OCI-LY7 (cell line): Measurements from ENCODE around the gene TMTC2. TPM values are rescaled to one million over a fixed set of nuclear protein-coding genes. Genes with fewer than 3 reads are reported as not detected.

Source experiments
- BruUV-seq: library from RNA; stranded (reverse); fragments of 400-500 nt; replicated peaks from 2 replicates; lab custom pipeline; 2021; lab: Mats Ljungman, UMichigan
- CTCF ChIA-PET: fragments of 300-600 bp; sonication (Branson Sonifier 250); formaldehyde crosslinking; loops from one replicate; lab custom pipeline; 2022; ENCODE audit warnings: antibody characterized with exemption; ENCODE audit not compliant: unreplicated experiment; lab: Charles Lee
- POLR2A ChIA-PET: fragments of 300-600 bp; sonication (Branson Sonifier 250); formaldehyde crosslinking; loops from one replicate; lab custom pipeline; 2022; ENCODE audit warnings: antibody characterized with exemption; lab: Charles Lee
- DNase-seq: peaks from one replicate; pipeline ENCODE4 v3.0.0-alpha.2; 2015; ENCODE audit warnings: low spot score
- H2AFZ ChIP-seq: fragments of 200-600 bp; sonication (generic), shearing (Covaris generic); 2 replicates; pipeline ENCODE4 v1.6.1; 2014; ENCODE audit warnings: mild to moderate bottlenecking, antibody characterized with exemption, low read length, moderate library complexity
- H3K27ac ChIP-seq: fragments of 200-600 bp; sonication (generic); 2 replicates; pipeline ENCODE4 v1.5.1; 2014; ENCODE audit warnings: mixed run types, low read depth, mild to moderate bottlenecking, moderate library complexity, low read length, inconsistent platforms; ENCODE audit not compliant: poor library complexity, severe bottlenecking
- H3K36me3 ChIP-seq: fragments of 200-600 bp; sonication (generic); 2 replicates; pipeline ENCODE4 v1.6.1; 2014; ENCODE audit warnings: mild to moderate bottlenecking, antibody characterized with exemption, low read length, moderate library complexity, mixed read lengths; ENCODE audit not compliant: insufficient read depth
- H3K4me1 ChIP-seq: fragments of 200-600 bp; sonication (generic); 2 replicates; pipeline ENCODE4 v1.5.1; 2014; ENCODE audit warnings: mild to moderate bottlenecking, low read length; ENCODE audit not compliant: insufficient read depth, poor library complexity, severe bottlenecking
- H3K4me2 ChIP-seq: fragments of 200-600 bp; sonication (generic); 2 replicates; pipeline ENCODE4 v1.6.1; 2014; ENCODE audit warnings: mild to moderate bottlenecking, low read length
- H3K4me3 ChIP-seq: fragments of 200-600 bp; sonication (generic); 2 replicates; pipeline ENCODE4 v1.5.1; 2014; ENCODE audit warnings: mild to moderate bottlenecking, low read depth, low read length; ENCODE audit not compliant: poor library complexity, severe bottlenecking
- H3K79me2 ChIP-seq: fragments of 200-600 bp; sonication (generic); 2 replicates; pipeline ENCODE4 v1.6.1; 2016; ENCODE audit warnings: low read depth, mild to moderate bottlenecking, low read length, moderate library complexity, mixed read lengths; ENCODE audit not compliant: insufficient read depth
- H3K9me2 ChIP-seq: fragments of 200-600 bp; sonication (generic); 2 replicates; pipeline ENCODE4 v1.6.1; 2016; ENCODE audit warnings: mild to moderate bottlenecking, low read length, mixed read lengths; ENCODE audit not compliant: insufficient read depth
- H3K9me3 ChIP-seq: fragments of 200-600 bp; sonication (generic); 2 replicates; pipeline ENCODE4 v1.6.1; 2014; ENCODE audit warnings: mild to moderate bottlenecking, mixed run types, low read length, mixed read lengths
- H4K20me1 ChIP-seq: fragments of 200-600 bp; sonication (generic); 2 replicates; pipeline ENCODE4 v1.6.1; 2014; ENCODE audit warnings: mild to moderate bottlenecking, antibody characterized with exemption, low read length, moderate library complexity, mixed read lengths; ENCODE audit not compliant: insufficient read depth
- CTCF ChIP-seq: fragments of 200-600 bp; sonication (generic); conservative IDR thresholded peaks from 2 replicates; pipeline ENCODE4 v1.5.1; 2014; ENCODE audit warnings: mild to moderate bottlenecking, antibody characterized with exemption, low read length, moderate library complexity, mixed read lengths
- EZH2phosphoT487 ChIP-seq: fragments of 200-600 bp; sonication (generic); IDR thresholded peaks from 2 replicates; pipeline ENCODE4 v1.6.1; 2018; ENCODE audit warnings: low read depth, borderline replicate concordance, mild to moderate bottlenecking, mixed run types, antibody characterized with exemption, low read length, moderate library complexity, mixed read lengths
- intact Hi-C: fragments of 100-400 bp; cut with micrococcal nuclease; formaldehyde crosslinking; loops from one replicate; pipeline ENCODE4 v1.10.0; 2022; ENCODE audit not compliant: unreplicated experiment
- total RNA-seq, 2 experiments: library from RNA; depleted of rRNA in 1 of 2; stranded (reverse); fragments of >200 nt in 1 of 2; shearing (Covaris generic) in 1 of 2; gene quantifications; 2 replicates each; pipeline ENCODE4 v1.2.3, GENCODE V29; 2014 to 2022

The TMTC2 gene
- total RNA-seq, 2 experiments from 2014 or later, result 5.6 to 8.1 TPM

- H4K20me1 ChIP-seq, result no peaks in the 10 kb centered on the region
- H3K27ac ChIP-seq, result no peak overlapping the region
- no peak for TF ChIP-seq CTCF
- no peak for TF ChIP-seq EZH2phosphoT487
- no peaks in the 10 kb centered on the region for H3K4me1 ChIP-seq
- POLR2A ChIA-PET, result no interaction called here
- no peaks in the 10 kb centered on the region for H3K79me2 ChIP-seq
- no peaks in the 10 kb centered on the region for H3K9me2 ChIP-seq
- CTCF ChIA-PET, result no interaction called here
- no peaks in the 10 kb centered on the region for H3K9me3 ChIP-seq
- DNase-seq, result no peak
- H3K36me3 ChIP-seq, result no peaks in the 10 kb centered on the region
- no peak overlapping the region for H3K4me3 ChIP-seq
- BruUV-seq, result no TSS peak
- intact Hi-C loops, result no loop called here
- H3K4me2 ChIP-seq, result no peak overlapping the region
- no peak overlapping the region for H2AFZ ChIP-seq
Observed at GRCh38 chr12:83027021-83027723, 340.5 kb downstream of the TMTC2 start.

- no peaks in the 10 kb centered on the region for H4K20me1 ChIP-seq
- H3K4me2 ChIP-seq, result no peak overlapping the region
- CTCF ChIA-PET, result no interaction called here
- H3K36me3 ChIP-seq, result no peaks in the 10 kb centered on the region
- POLR2A ChIA-PET, result no interaction called here
- no peaks in the 10 kb centered on the region for H3K9me3 ChIP-seq
- no peaks in the 10 kb centered on the region for H3K4me1 ChIP-seq
- H3K27ac ChIP-seq, result no peak overlapping the region
- H3K4me3 ChIP-seq, result no peak overlapping the region
- no peaks in the 10 kb centered on the region for H3K79me2 ChIP-seq
- no peaks in the 10 kb centered on the region for H3K9me2 ChIP-seq
- no peak for DNase-seq
- TF ChIP-seq EZH2phosphoT487 (no peak), CTCF (no peak)
- intact Hi-C loops, result no loop called here
- H2AFZ ChIP-seq, result no peak overlapping the region
- BruUV-seq, result no TSS peak
Observed at GRCh38 chr12:83031196-83031595, 344.5 kb downstream of the TMTC2 start.

GRCh38 chr12:83036847-83037246, 350.1 kb downstream of the TMTC2 start:
- BruUV-seq, result no TSS peak
- Histone ChIP-seq H4K20me1 (no peaks in the 10 kb centered on the region), H3K27ac (no peak overlapping the region), H3K79me2 (no peaks in the 10 kb centered on the region), H3K9me3 (no peaks in the 10 kb centered on the region), H3K9me2 (no peaks in the 10 kb centered on the region), H3K4me2 (no peak overlapping the region), H2AFZ (no peak overlapping the region), H3K4me3 (no peak overlapping the region), H3K4me1 (no peaks in the 10 kb centered on the region), H3K36me3 (no peaks in the 10 kb centered on the region)
- DNase-seq, result no peak
- ChIA-PET POLR2A (no interaction called here), CTCF (no interaction called here)
- TF ChIP-seq EZH2phosphoT487 (no peak), CTCF (no peak)
- intact Hi-C loops, result no loop called here
